Right ventricle myocardium inferior (tissue), 1 donor: ENCODE results near the gene SRSF6. TPM values are rescaled to one million over a fixed set of nuclear protein-coding genes. Genes with fewer than 3 reads are reported as not detected.

Experiments used
- total RNA-seq: library from RNA; stranded (reverse); fragmentation: NEBNext Ultra II Directional; extraction: Animal tissue kit (Norgen Biotek cat#: 25700); gene quantifications from one replicate; pipeline ENCODE4 v1.2.1, GENCODE V29; 2021
- donor health status: DM: no; HTN: yes; CAD: no; lungs with severe emphysema.

The SRSF6 gene
- total RNA-seq, 1 donor from 2014 or later = 52.0 TPM

Other genes starting within 250 kb of the SRSF6 start
- 3.8 TPM for gene L3MBTL1, start 49.8 kb downstream of the SRSF6 start, total RNA-seq
- 1.1 TPM for gene SGK2, start 101.1 kb downstream of the SRSF6 start, total RNA-seq
- gene IFT52, start 133.0 kb downstream of the SRSF6 start, total RNA-seq = 6.5 TPM
- 1.4 TPM for gene MYBL2, start 209.2 kb downstream of the SRSF6 start, total RNA-seq